A549 (cell line): ENCODE results near the gene FOXO1. TPM values are rescaled to one million over a fixed set of nuclear protein-coding genes. Genes with fewer than 3 reads are reported as not detected.

Experiments used
- ATAC-seq, 2 experiments: fragments of 200-7000 bp in 1 of 2; fragments of >200 bp in 1 of 2; cut with Nextera tagmentation in 1 of 2; cut with Tn5 transposase in 1 of 2; 3 replicates each; pipeline versions ENCODE4 v1.8.0 to v1.9.1; 2018 to 2020; ENCODE audit warnings: mild to moderate bottlenecking in 1 of 2, moderate library complexity in 1 of 2
- CTCF ChIA-PET: fragments of 300-600 bp; sonication (Branson Sonifier 250); formaldehyde crosslinking; extraction: SDS; loops from one replicate; lab custom pipeline; 2021; ENCODE audit warnings: antibody characterized with exemption, inconsistent platforms; lab: Yijun Ruan, JAX
- POLR2A ChIA-PET: fragments of 350-600 bp; formaldehyde crosslinking; extraction: SDS; loops from one replicate; lab custom pipeline; 2021; ENCODE audit warnings: antibody characterized with exemption, inconsistent platforms; lab: Yijun Ruan, JAX
- DNase-seq, 2 experiments: peaks; one replicate each; pipeline versions ENCODE4 v3.0.0 to v3.0.0-alpha.2; 2011 to 2016; ENCODE audit warnings: low read depth in 1 of 2, low spot score in 1 of 2
- FAIRE-seq: peaks from 2 replicates; lab custom pipeline; 2011; peaks lifted over from hg19 to GRCh38; lab: Jason Lieb, UNC
- H3K27ac ChIP-seq, 2 experiments: fragments of >200 bp; sonication (Bioruptor Twin); formaldehyde crosslinking; 3 replicates each; pipeline ENCODE4 v1.5.1; 2016 to 2017
- H3K4me1 ChIP-seq: fragments of >200 bp; sonication (Bioruptor Twin); formaldehyde crosslinking; 3 replicates; pipeline ENCODE4 v1.6.1; 2016
- H3K4me2 ChIP-seq: fragments of >200 bp; sonication (Bioruptor Twin); formaldehyde crosslinking; 3 replicates; pipeline ENCODE4 v1.6.1; 2016
- H3K4me3 ChIP-seq: fragments of >200 bp; sonication (Bioruptor Twin); formaldehyde crosslinking; 3 replicates; pipeline ENCODE4 v1.5.1; 2016
- H3K9me3 ChIP-seq: fragments of >200 bp; sonication (Bioruptor Twin); formaldehyde crosslinking; 3 replicates; pipeline ENCODE4 v1.6.1; 2016
- CHD4 ChIP-seq: fragments of 200-600 bp; sonication (generic); IDR thresholded peaks from 2 replicates; pipeline ENCODE4 v1.6.1; 2016; ENCODE audit warnings: antibody characterized with exemption, mild to moderate bottlenecking, borderline replicate concordance
- EHMT2 ChIP-seq: fragments of 200-600 bp; sonication (generic); IDR thresholded peaks from 2 replicates; pipeline ENCODE4 v1.6.1; 2016; ENCODE audit warnings: antibody characterized with exemption, low read depth, mild to moderate bottlenecking, moderate library complexity
- FOXS1 ChIP-seq: fragments of 250-450 bp; sonication (Bioruptor Pico); IDR thresholded peaks from 2 replicates; pipeline ENCODE4 v1.5.0; 2020; ENCODE audit warnings: mild to moderate bottlenecking, moderate library complexity
- GATA3 ChIP-seq: IDR thresholded peaks from 2 replicates; pipeline ENCODE4 v1.6.1; 2012; ENCODE audit warnings: borderline replicate concordance
- MAZ ChIP-seq: fragments of 150-350 bp; IDR thresholded peaks from 2 replicates; pipeline ENCODE4 v1.6.1; 2014; ENCODE audit warnings: antibody characterized with exemption, low read depth, low read length, borderline replicate concordance
- NFE2L2 ChIP-seq: fragments of 150-350 bp; conservative IDR thresholded peaks from 2 replicates; pipeline ENCODE4 v1.6.1; 2014; ENCODE audit warnings: low read length
- NPAS2 ChIP-seq: fragments of 250-450 bp; sonication (Bioruptor Pico); IDR thresholded peaks from 2 replicates; pipeline ENCODE4 v1.8.0; 2022; ENCODE audit warnings: mild to moderate bottlenecking, moderate library complexity, borderline replicate concordance
- REST ChIP-seq: fragments of 200-600 bp; sonication (generic); IDR thresholded peaks from 2 replicates; pipeline ENCODE4 v1.6.1; 2016; ENCODE audit warnings: antibody characterized with exemption, mild to moderate bottlenecking, moderate library complexity
- RNF2 ChIP-seq: fragments of 200-600 bp; sonication (generic); IDR thresholded peaks from 2 replicates; pipeline ENCODE4 v1.6.1; 2016; ENCODE audit warnings: low read depth, mild to moderate bottlenecking, antibody characterized with exemption, moderate library complexity, borderline replicate concordance
- ZC3H11A ChIP-seq: fragments of 450-650 bp; IDR thresholded peaks from 2 replicates; pipeline ENCODE4 v1.6.1; 2014; ENCODE audit warnings: antibody characterized with exemption, mild to moderate bottlenecking
- WGBS: methylation state at CpG from one replicate; pipeline ENCODE4 v1.1.6; 2017; ENCODE audit errors: missing lambda C conversion rate; 5-methylcytosine and 5-hydroxymethylcytosine counted together
- polyA plus RNA-seq, 4 experiments: library from polyadenylated mRNA; depleted of rRNA in 3 of 4; stranded (reverse); fragments of >200 nt; fragmentation: RNase III in 1 of 4; extraction: RNeasy Plus Mini Kit Qiagen cat#74134 plus additional on column Dnase treatment in 1 of 4; gene quantifications; 2 replicates in 3 of 4; 3 replicates in 1 of 4; pipeline ENCODE4 v1.2.3, GENCODE V29; 2011 to 2017
- TF ChIP-seq, protein P1 (sequence below): fragments of 250-450 bp; sonication (Bioruptor Pico); IDR thresholded peaks from 2 replicates; pipeline ENCODE4 v1.5.0; 2021; ENCODE audit warnings: mild to moderate bottlenecking, moderate library complexity, borderline replicate concordance
- TF ChIP-seq, protein P2 (sequence below): fragments of >200 bp; sonication (Bioruptor Twin); formaldehyde crosslinking; IDR thresholded peaks from 3 replicates; pipeline ENCODE4 v1.5.1; 2016

The FOXO1 gene
- polyA plus RNA-seq, 2 of the 4 experiments (the other 2 are of a cell fraction): 2.2 to 3.6 TPM

GRCh38 chr13:40580566-40581276 lies 85.7 kb downstream of the FOXO1 start:
- 89% methylated on average over 7 of the region's 7 CpGs for WGBS
- FAIRE-seq: no peak
- POLR2A ChIA-PET: no interaction called here
- Histone ChIP-seq H3K4me3 (no peak overlapping the region), H3K27ac (no peak overlapping the region), H3K9me3 (peaks cover 9% of the 10 kb centered on the region; the same call in 1 of the 3 replicates), H3K4me2 (no peak overlapping the region), H3K4me1 (no peaks in the 10 kb centered on the region)
- no peak for DNase-seq
- CTCF ChIA-PET: no interaction called here
- no peak for ATAC-seq
- TF ChIP-seq, protein P1, sequence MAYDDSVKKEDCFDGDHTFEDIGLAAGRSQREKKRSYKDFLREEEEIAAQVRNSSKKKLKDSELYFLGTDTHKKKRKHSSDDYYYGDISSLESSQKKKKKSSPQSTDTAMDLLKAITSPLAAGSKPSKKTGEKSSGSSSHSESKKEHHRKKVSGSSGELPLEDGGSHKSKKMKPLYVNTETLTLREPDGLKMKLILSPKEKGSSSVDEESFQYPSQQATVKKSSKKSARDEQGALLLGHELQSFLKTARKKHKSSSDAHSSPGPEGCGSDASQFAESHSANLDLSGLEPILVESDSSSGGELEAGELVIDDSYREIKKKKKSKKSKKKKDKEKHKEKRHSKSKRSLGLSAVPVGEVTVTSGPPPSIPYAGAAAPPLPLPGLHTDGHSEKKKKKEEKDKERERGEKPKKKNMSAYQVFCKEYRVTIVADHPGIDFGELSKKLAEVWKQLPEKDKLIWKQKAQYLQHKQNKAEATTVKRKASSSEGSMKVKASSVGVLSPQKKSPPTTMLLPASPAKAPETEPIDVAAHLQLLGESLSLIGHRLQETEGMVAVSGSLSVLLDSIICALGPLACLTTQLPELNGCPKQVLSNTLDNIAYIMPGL (CRISPR knock-in tag): no peak
- TF ChIP-seq CHD4: no peak
- no peak for TF ChIP-seq REST

GRCh38 chr13:40579535-40579934 lies 86.9 kb downstream of the FOXO1 start:
- ATAC-seq (no peak), FAIRE-seq (no peak), DNase-seq (no peak)
- WGBS: 100% methylated on average over 2 of the region's 2 CpGs
- ChIA-PET CTCF (interaction anchor here (0.5 kb wide), 1 partner anchor 18 kb away, joined by 4 read pairs; no protein-coding TSS in a partner anchor), POLR2A (no interaction called here)
- TF ChIP-seq EHMT2 (no peak), GATA3 (no peak), MAZ (no peak), NPAS2 (CRISPR knock-in tag) (no peak), ZC3H11A (no peak), FOXS1 (CRISPR knock-in tag) (no peak), REST (no peak), NFE2L2 (no peak), RNF2 (no peak)
- TF ChIP-seq, protein P2, sequence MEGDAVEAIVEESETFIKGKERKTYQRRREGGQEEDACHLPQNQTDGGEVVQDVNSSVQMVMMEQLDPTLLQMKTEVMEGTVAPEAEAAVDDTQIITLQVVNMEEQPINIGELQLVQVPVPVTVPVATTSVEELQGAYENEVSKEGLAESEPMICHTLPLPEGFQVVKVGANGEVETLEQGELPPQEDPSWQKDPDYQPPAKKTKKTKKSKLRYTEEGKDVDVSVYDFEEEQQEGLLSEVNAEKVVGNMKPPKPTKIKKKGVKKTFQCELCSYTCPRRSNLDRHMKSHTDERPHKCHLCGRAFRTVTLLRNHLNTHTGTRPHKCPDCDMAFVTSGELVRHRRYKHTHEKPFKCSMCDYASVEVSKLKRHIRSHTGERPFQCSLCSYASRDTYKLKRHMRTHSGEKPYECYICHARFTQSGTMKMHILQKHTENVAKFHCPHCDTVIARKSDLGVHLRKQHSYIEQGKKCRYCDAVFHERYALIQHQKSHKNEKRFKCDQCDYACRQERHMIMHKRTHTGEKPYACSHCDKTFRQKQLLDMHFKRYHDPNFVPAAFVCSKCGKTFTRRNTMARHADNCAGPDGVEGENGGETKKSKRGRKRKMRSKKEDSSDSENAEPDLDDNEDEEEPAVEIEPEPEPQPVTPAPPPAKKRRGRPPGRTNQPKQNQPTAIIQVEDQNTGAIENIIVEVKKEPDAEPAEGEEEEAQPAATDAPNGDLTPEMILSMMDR: no peak
- Histone ChIP-seq H3K4me2 (no peak overlapping the region), H3K27ac (no peak overlapping the region), H3K9me3 (peaks cover 9% of the 10 kb centered on the region; the same call in 1 of the 3 replicates), H3K4me1 (no peaks in the 10 kb centered on the region), H3K4me3 (no peak overlapping the region)
